RWPE1 (cell line): Measurements from ENCODE around the gene NCAM2.

Experiments used
- CTCF ChIA-PET: fragments of 350-600 bp; sonication (Branson Sonifier 250); formaldehyde crosslinking; extraction: SDS; loops from one replicate; lab custom pipeline; 2021; lab: Yijun Ruan, JAX
- POLR2A ChIA-PET: fragments of 400-600 bp; formaldehyde crosslinking; extraction: SDS; loops from one replicate; lab custom pipeline; 2020; ENCODE audit warnings: antibody characterized with exemption; ENCODE audit not compliant: low non-redundant PET; lab: Yijun Ruan, JAX
- DNase-seq: peaks from one replicate; pipeline ENCODE4 v3.0.0; 2012; ENCODE audit warnings: low spot score
- H3K27ac ChIP-seq: fragments of 450-650 bp; 2 replicates; pipeline ENCODE4 v1.5.1; 2017
- TF ChIP-seq, protein P1 (sequence below): fragments of 450-650 bp; conservative IDR thresholded peaks from 2 replicates; pipeline ENCODE4 v1.5.1; 2017; ENCODE audit warnings: low read depth, mild to moderate bottlenecking

The NCAM2 gene

DNA sequence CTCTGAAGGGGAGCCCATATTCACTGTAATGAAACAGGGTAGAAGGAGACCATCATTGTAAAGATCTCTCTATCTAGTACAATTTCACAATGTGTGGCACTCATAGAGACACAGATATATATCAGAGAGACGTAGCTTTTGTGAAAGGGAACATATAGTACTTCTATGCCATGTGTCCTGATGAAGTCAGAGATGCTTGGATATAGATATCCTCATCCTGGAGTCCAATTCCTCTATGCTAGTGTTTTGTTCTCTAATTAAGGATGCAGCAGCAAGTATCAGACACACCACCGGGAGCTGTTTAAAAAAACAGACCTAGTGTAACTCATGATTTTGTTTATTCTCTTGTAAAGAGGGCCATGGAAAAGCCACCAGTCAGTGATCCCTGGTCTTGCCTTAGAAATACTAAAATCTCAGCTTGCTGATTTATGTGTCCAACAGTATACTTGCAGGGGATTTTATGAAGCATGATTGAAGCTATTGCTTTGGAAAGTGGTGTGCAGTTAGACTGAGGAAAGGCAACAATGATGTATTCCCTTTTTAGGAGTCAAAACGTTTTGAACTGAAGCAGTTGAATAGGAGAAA is 2.5 kb downstream of the NCAM2 start:
- ChIA-PET POLR2A (no interaction called here), CTCF (interaction anchor here (0.8 kb wide), 1 partner anchor 921 kb away, joined by 3 read pairs; no protein-coding TSS in a partner anchor)
- TF ChIP-seq, protein P1, sequence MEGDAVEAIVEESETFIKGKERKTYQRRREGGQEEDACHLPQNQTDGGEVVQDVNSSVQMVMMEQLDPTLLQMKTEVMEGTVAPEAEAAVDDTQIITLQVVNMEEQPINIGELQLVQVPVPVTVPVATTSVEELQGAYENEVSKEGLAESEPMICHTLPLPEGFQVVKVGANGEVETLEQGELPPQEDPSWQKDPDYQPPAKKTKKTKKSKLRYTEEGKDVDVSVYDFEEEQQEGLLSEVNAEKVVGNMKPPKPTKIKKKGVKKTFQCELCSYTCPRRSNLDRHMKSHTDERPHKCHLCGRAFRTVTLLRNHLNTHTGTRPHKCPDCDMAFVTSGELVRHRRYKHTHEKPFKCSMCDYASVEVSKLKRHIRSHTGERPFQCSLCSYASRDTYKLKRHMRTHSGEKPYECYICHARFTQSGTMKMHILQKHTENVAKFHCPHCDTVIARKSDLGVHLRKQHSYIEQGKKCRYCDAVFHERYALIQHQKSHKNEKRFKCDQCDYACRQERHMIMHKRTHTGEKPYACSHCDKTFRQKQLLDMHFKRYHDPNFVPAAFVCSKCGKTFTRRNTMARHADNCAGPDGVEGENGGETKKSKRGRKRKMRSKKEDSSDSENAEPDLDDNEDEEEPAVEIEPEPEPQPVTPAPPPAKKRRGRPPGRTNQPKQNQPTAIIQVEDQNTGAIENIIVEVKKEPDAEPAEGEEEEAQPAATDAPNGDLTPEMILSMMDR: no peak
- no peak for DNase-seq
- no peak overlapping the region for H3K27ac ChIP-seq

DNA sequence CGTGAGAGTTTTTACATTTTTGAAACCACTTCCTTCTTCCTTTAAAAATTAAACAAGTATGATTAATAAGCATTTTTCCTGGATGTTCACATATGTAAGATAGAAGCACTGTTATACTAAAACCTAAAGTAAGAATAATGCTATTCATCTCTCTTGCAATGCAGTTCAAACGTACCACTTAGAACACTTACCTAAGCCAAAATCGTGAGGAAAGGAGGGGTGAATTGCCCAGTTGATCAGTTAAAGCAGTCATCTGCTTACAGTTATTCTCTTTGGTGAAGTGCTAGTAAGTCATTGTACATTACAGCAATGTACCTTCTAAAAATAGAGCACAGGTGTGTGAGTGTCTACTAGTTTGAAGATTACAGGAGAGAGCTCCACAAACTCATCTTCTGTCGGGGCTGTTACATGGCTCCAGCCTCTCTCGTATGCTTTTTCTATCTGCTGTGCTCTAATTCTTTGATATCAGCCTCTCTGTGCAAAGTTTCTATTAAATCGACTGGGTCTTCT is 3.4 kb downstream of the NCAM2 start:
- no peak for DNase-seq
- TF ChIP-seq, protein P1: no peak
- POLR2A ChIA-PET: no interaction called here
- CTCF ChIA-PET: interaction anchor here (0.5 kb wide), 1 partner anchor 264 kb away, joined by 3 read pairs; no protein-coding TSS in a partner anchor
- no peak overlapping the region for H3K27ac ChIP-seq

DNA sequence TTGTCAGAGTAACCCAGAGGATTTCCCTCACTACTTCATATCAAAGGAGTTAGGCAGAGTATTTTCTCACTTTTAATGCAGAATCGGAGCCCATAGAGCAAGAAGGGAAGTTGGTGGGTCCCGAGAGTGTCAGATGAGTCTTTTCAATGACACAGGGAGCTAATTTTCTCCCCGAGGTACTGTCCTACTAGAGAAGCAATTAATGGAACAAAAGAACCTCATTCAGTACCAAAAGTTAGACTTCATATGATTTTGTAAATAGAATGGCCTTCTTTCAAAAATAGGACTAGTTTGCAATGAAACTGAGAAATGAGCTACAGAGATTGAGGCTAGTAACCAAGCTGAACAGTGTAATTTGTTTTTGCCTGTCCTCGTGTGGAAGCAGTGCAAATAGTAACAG is 3.9 kb downstream of the NCAM2 start:
- POLR2A ChIA-PET: no interaction called here
- H3K27ac ChIP-seq: no peak overlapping the region
- no peak for DNase-seq
- TF ChIP-seq, protein P1: no peak
- CTCF ChIA-PET: interaction anchor here (0.5 kb wide), 1 partner anchor 263 kb away, joined by 3 read pairs; no protein-coding TSS in a partner anchor

DNA sequence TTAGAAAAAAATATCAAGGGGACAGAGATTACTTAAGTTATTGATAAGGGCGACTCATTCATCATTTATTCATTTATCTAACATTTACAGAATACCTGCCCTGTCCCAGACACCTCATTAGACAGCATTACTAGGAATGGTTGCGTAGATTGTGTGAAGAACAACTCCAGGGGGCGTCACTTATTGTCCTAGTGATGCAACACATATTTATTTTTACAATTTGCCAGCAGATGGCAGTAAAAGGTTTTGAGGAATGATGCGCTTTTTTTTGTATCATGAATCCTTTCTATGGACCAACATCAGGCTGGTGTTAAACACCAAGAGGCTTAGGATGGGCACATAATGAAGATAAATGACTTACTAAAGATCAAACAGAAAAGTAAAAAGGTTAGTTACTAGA is 5.5 kb downstream of the NCAM2 start:
- no peak overlapping the region for H3K27ac ChIP-seq
- DNase-seq: no peak
- CTCF ChIA-PET: no interaction called here
- POLR2A ChIA-PET: no interaction called here
- TF ChIP-seq, protein P1: peak; percentile 19; the same call in 1 of the 2 replicates

DNA sequence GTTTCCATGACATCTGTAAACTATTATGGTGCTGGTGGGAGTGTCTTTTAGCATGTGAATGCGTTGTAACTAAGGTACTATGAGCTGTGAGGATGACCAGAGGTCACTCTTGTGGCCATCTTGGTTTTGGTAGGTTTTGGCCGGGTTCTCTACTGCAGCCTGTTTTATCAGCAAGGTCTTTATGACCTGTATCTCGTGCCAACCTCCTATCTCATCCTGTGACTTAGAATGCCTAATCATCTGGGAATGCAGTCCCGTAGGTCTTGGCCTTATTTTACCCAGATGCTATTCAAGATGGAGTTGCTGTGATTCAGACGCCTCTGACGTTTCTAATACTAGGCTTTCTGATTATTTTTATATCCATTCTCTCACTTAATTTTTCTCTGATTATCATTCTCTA is 9.4 kb downstream of the NCAM2 start:
- POLR2A ChIA-PET: no interaction called here
- CTCF ChIA-PET: interaction anchor here (0.6 kb wide), 1 partner anchor 1784 kb away, joined by 4 read pairs; no protein-coding TSS in a partner anchor
- TF ChIP-seq, protein P1: no peak
- no peak for DNase-seq
- no peak overlapping the region for H3K27ac ChIP-seq

DNA sequence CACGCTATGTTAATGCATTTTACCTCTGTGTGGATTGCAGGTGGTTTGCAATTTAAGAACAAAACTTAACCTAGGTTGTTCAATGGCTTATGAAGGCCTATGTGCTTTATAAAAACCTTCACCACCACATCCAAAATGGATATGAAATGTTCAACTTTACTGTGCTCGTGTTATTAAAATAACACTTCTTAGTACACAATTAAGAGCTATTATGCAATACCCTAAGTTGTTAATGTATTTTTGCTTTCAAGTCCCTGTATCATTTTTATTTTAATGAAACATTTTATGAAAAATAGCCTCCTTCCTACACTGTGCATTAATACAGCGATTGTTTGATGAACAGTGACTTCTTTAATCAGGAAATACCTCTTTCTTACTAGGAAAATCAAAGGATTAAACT is 12.0 kb downstream of the NCAM2 start:
- ChIA-PET POLR2A (no interaction called here), CTCF (no interaction called here)
- H3K27ac ChIP-seq: no peak overlapping the region
- TF ChIP-seq, protein P1: no peak
- no peak for DNase-seq
